ENCODE results near the gene ARL5A. TPM values are rescaled to one million over a fixed set of nuclear protein-coding genes. Genes with fewer than 3 reads are reported as not detected.
A peak's percentile ranks its signal among the peaks of the same experiment; 100 is the strongest.

The ARL5A gene
- total and polyA plus RNA-seq, 9 of the 15 experiments (the other 6 are each of a cell fraction or from before 2014, with no cell fraction given) = 16.3 to 117 (median 88.4) TPM

GRCh38 chr2:151799886-151800292, 28.3 kb downstream of the ARL5A start (continued):
- TF ChIP-seq GATAD2B (IDR thresholded peaks at IDR 0.05; ENCODE audit: borderline replicate concordance) = peak; percentile 68
- TF ChIP-seq MXI1 (IDR thresholded peaks at IDR 0.05; ENCODE audit: low read depth, low read length) = peak; percentile 52; the same call in 1 of the 2 replicates
- TF ChIP-seq NFXL1 (CRISPR knock-in tag; IDR thresholded peaks at IDR 0.05) = no peak
- TF ChIP-seq CBFA2T2 (conservative IDR thresholded peaks at IDR 0.05) = peak; percentile 92
- TF ChIP-seq CREM (IDR thresholded peaks at IDR 0.05; ENCODE audit: low read depth) = peak; percentile 73
- no peak for TF ChIP-seq ZNF609 (CRISPR knock-in tag; IDR thresholded peaks at IDR 0.05; ENCODE audit: borderline replicate concordance)
- TF ChIP-seq TEAD4 (IDR thresholded peaks at IDR 0.05; ENCODE audit: low read length) = peak; percentile 97
- no peak for TF ChIP-seq TEAD4 (CRISPR knock-in tag; IDR thresholded peaks at IDR 0.05; ENCODE audit: borderline replicate concordance)
- peak; percentile 46; the same call in 1 of the 2 replicates for TF ChIP-seq MYNN (IDR thresholded peaks at IDR 0.05)
- no peak for TF ChIP-seq MYNN (CRISPR knock-in tag; IDR thresholded peaks at IDR 0.05)
- no peak for TF ChIP-seq THAP12 (CRISPR knock-in tag; IDR thresholded peaks at IDR 0.05)
- 0 out of 2 replicates have a peak, but pooled peaks have one; percentile 42 for TF ChIP-seq FOXJ2 (tag; IDR thresholded peaks at IDR 0.05)
- TF ChIP-seq ZNF282 (CRISPR knock-in tag; IDR thresholded peaks at IDR 0.05) = no peak
- TF ChIP-seq MLX (CRISPR knock-in tag; conservative IDR thresholded peaks at IDR 0.05) = no peak
- TF ChIP-seq ZC3H4 (CRISPR knock-in tag; IDR thresholded peaks at IDR 0.05; ENCODE audit: borderline replicate concordance) = no peak
- 0 out of 2 replicates have a peak, but pooled peaks have one; percentile 9 for TF ChIP-seq KLF6 (CRISPR knock-in tag; IDR thresholded peaks at IDR 0.05; ENCODE audit: borderline replicate concordance)
- TF ChIP-seq MAFG (tag; conservative IDR thresholded peaks at IDR 0.05) = peak; percentile 9; the same call in 1 of the 2 replicates
- TF ChIP-seq TSHZ1 (CRISPR knock-in tag; IDR thresholded peaks at IDR 0.05) = 0 out of 2 replicates have a peak, but pooled peaks have one; percentile 4

Measured in K562 (cell line).